NCI-H460 (cell line): ENCODE results near the gene KRT71. TPM values are rescaled to one million over a fixed set of nuclear protein-coding genes. Genes with fewer than 3 reads are reported as not detected.

ENCODE experiments used
- DNase-seq: peaks from one replicate; pipeline ENCODE4 v3.0.0-alpha.2; 2016; ENCODE audit warnings: low read depth; ENCODE audit errors: extremely low read depth
- total RNA-seq: library from RNA; depleted of rRNA; stranded (reverse); fragments of >200 nt; shearing (Covaris generic); gene quantifications from 2 replicates; pipeline ENCODE4 v1.2.3, GENCODE V29; 2014

KRT71 gene
- total RNA-seq, 1 experiment from 2014 or later: not detected

GRCh38 chr12:52577316-52577715 is 24.4 kb upstream of the KRT71 start:
- no peak for DNase-seq

DNA sequence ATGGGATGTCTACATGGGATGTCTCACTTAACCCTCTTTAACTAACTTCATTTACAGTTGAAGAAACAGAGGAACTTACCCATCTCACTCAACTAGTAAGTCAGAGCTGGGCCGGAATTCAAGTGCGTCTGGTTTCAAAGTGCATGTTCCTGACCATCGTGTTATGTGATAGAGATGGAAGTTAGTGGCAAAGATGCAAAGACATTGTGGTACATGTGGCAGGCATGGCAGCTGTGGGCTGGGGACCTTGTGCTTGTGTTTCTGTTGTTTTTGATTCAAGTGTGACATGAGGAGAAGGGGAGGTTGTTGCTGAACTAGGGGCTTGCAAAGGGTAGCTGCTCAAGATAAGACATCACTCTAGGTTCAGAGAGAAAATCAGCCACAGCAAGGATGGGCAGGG is 23.0 kb upstream of the KRT71 start:
- DNase-seq: no peak

- DNase-seq: no peak
Measured at GRCh38 chr12:52575256-52575655, 22.3 kb upstream of the KRT71 start.

- no peak for DNase-seq
Measured at GRCh38 chr12:52573743-52574142, 20.8 kb upstream of the KRT71 start, which contains the start of gene KRT74. TSS of gene KRT74 (minus strand) at chr12:52573843. CDS start at chr12:52573777, 66 bp downstream.

GRCh38 chr12:52573306-52573705 is 20.4 kb upstream of the KRT71 start:
- DNase-seq: no peak

DNA sequence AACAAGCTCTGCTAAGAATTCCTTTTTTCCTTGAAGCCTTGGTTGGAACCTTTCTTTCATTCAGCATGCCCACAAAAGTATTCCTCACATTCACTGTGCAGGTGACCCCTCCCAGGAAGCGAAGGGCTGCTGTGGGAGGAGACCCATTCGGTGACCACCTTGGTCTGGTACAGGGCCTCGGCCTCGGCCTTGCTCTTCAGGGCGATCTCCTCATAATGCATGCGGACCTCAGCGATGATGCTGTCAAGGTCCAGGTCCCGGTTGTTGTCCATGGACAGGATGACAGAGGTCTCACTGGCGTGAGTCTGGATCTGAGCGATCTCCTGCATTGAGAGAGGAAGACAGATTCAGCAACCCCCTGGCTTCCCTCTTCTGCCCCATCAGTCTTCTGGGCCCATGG is 17.6 kb upstream of the KRT71 start:
- DNase-seq: no peak

GRCh38 chr12:52568111-52568510 is 15.2 kb upstream of the KRT71 start:
- DNase-seq: no peak

DNA sequence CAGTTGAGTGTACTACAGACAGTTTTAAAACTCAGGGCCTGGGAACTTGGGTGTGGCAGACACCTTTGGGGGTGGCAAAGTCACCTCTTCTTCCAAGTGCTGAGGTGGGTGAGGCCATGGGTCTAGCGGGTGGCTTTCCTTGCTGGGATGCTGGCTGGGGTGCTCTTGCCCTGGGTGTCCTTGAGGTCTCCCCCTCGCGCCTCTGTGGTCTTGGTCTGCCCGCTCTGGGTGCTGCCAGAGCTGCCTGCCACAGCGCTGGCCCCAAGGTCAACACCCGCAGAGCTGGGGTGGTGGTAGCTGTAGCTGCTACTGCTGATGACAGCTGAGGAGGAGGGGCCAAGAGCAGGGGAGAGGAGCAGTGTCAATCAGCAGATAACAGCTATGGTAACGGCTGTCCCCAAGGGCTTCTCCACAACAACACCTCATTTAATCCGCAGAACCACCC is 13.9 kb upstream of the KRT71 start:
- DNase-seq: no peak

DNA sequence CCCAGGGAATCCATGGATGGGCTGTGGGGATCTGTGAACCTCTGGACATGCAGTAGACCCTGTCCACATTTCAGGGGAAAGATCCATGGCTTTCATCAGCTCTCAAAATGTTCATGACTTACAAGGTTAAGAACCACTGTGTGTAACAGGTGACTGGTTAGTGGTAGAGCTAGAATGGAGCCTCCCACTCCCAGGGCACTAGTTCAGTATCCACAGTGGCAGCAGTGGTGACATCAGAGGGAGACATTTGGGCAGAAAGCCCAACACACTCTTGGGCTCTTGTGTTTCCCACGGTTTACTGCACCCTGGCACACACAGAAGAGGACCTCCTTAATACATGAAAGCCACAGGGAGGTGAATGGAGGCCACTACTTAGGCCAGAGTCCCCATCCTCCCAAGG is 11.6 kb upstream of the KRT71 start:
- no peak for DNase-seq

DNA sequence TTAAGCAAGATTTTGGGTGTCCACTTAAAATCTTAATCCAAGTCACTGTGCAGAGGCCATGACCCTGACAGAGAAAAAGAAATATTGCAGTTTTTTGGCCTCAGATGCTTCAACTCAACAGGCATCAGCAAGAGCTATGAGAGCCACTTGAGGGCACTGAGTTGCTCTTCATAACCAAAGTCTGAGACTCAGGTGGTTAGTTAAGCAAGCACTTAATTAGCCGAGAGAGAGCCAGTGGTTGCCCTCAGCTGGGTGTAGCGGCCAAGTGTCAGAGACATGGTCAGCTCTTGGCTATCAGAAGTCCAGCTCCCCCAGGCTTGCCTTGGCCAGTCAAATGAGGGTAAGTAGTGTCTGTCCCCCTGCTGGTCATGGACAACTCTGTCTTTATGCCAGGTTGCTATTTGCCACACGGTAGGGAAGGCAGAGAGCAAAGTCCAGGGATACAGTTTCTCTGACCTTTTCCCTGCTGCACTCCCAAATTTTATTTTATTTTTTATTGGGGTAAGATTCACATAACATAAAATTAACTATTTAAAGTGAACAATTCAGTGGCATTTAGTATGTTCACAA is 9.0 kb upstream of the KRT71 start:
- DNase-seq: no peak

- DNase-seq: no peak
Measured at GRCh38 chr12:52559979-52560378, 7.0 kb upstream of the KRT71 start.

- DNase-seq: no peak
Measured at GRCh38 chr12:52558781-52559445, 6.0 kb upstream of the KRT71 start.

GRCh38 chr12:52557476-52557875 is 4.5 kb upstream of the KRT71 start:
- DNase-seq: no peak

DNA sequence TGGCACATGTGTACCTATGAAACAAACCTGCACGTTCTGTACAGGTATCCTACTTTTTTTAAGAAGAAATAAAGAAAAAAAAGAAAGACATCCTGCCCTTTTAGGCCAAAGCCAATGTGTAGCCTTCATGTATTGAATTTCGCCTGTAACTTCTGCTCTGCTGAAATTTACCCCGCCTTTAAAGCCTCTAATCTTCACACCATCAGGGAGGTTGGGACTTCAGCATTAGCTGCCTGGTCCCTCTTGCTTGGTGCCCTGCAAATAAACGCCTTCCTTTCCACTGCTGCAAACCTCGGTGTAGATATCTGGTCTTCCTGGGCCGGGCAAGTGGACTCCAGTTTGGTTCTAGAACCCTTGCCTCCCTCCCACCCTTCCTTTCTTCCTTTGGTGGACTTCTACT is 2.6 kb upstream of the KRT71 start:
- no peak for DNase-seq

DNA sequence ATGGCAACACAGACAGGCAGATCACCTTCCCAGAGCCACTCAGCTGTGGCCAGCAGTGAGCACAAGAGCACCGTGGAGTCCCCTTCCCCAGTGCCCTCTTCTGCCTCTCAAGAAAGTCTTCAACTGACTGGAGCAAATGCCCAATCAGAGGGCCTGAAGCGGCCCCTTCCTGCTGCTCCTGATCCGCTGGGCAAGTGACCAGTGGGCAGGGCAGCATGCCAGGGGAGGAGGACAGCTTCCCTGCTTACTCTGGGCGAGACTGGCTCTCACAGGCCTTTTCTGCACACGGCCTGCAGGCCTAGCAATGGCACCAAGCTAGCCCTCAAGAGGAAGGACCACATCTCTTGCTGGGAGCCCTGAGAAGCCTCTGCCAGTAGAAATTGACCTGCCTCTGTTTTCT is 890 bp downstream of the KRT71 start:
- DNase-seq: no peak

GRCh38 chr12:52551216-52551865 is 1.6 kb downstream of the KRT71 start:
- no peak for DNase-seq

DNA sequence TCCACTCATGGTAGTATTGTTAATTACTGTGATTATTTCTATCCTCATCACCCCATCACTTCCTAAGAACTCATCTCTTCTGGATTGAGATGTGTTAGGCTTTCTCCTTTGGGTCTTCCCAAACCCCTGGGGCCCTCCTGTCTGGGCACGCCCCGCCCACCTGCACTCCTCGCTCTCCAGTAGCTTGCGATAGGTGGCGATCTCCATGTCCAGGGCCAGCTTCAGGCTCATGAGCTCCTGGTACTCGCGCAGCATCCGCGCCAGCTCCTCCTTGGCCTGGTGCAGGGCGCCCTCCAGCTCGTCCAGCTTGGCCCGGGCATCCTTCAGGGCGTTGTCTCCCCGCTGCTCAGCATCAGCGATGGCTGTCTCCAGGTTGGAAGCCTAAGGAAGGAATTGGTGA is 6.8 kb downstream of the KRT71 start:
- no peak for DNase-seq

GRCh38 chr12:52543985-52544883 is 8.7 kb downstream of the KRT71 start:
- DNase-seq: no peak

- DNase-seq: no peak
Measured at GRCh38 chr12:52542785-52543318, 10.1 kb downstream of the KRT71 start.

DNA sequence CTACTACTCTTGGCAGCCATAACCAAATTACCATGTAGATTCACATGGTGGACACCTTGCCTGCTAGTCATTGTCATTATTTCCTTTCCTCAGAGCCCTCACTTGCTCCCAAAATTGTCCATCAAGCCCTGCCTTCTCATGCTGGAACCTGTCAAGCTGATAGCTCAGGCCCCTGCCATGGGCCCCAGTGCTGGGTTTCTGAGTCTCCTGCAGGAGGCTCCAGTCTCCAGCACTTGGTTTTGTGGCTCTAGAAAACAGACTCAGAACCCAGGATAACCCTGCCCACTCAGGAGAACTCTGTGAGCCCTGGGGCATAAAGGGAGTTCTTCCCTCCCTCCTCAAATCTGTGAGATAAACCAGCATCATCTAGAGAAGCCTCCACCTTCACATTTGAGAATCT is 10.8 kb downstream of the KRT71 start:
- DNase-seq: no peak

- DNase-seq: no peak
Measured at GRCh38 chr12:52541709-52542108, 11.2 kb downstream of the KRT71 start.
